Measurements from ENCODE around the gene SYCE1.

GRCh38 chr10:133567609-133568286 lies 2.4 kb upstream of the SYCE1 start:
- TF ChIP-seq MAZ (IDR thresholded peaks at IDR 0.05; ENCODE audit: borderline replicate concordance, low read depth, low read length) = no peak
- TF ChIP-seq CTCF (conservative IDR thresholded peaks at IDR 0.05; ENCODE audit: low read depth, low read length) = no peak
- no peak for TF ChIP-seq POLR2A (IDR thresholded peaks at IDR 0.05; ENCODE audit: low read depth, low read length)
- TF ChIP-seq RAD21 (IDR thresholded peaks at IDR 0.05; ENCODE audit: low read length) = no peak
- no peak for TF ChIP-seq BHLHE40 (IDR thresholded peaks at IDR 0.05; ENCODE audit: low read depth, low read length)
- no peak for TF ChIP-seq NFE2L2 (IDR thresholded peaks at IDR 0.05; ENCODE audit: low read depth, low read length)
- no peak for TF ChIP-seq FOS (IDR thresholded peaks at IDR 0.05; ENCODE audit: low read depth, low read length)
- no peak for TF ChIP-seq USF2 (IDR thresholded peaks at IDR 0.05; ENCODE audit: low read depth, low read length)
- TF ChIP-seq CHD1 (IDR thresholded peaks at IDR 0.05; ENCODE audit: low read depth, low read length) = no peak
- TF ChIP-seq RFX5 (IDR thresholded peaks at IDR 0.05; ENCODE audit: low read depth, low read length) = no peak
- TF ChIP-seq CEBPB (IDR thresholded peaks at IDR 0.05; ENCODE audit: low read depth, low read length) = no peak
- no peak for TF ChIP-seq SMC3 (IDR thresholded peaks at IDR 0.05; ENCODE audit: low read depth, low read length)
- TF ChIP-seq MAFK (IDR thresholded peaks at IDR 0.05; ENCODE audit: low read depth, low read length) = no peak
- TF ChIP-seq MXI1 (IDR thresholded peaks at IDR 0.05; ENCODE audit: borderline replicate concordance, low read depth, low read length) = no peak
